A204.1 (cell line): ENCODE measurements around the gene PFN3.

Experiments used
- FAIRE-seq: peaks from 2 replicates; lab custom pipeline; 2012; peaks lifted over from hg19 to GRCh38; lab: Jason Lieb, UNC

Gene PFN3

DNA sequence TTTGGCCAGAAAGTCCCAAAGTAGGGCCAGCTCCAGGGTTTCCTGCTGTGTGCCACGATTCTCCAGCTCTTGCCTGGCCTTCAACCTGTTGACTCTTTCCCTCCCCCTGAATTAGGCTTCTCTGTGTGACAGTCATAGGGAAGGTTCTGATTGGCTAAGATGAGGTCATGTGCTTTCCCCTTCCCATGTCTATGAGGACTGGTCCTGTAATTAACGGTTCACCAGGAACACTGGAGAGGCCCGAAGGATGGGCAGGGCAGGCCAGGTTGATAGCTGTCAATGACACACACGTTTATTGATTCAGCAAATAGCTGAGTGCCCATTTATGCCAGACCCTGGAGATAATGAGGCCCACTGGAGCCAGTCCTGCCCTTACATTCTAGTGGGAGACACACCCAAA is 37.2 kb upstream of the PFN3 start:
- no peak for FAIRE-seq

GRCh38 chr5:177435847-177436536 is 35.5 kb upstream of the PFN3 start:
- FAIRE-seq = no peak

DNA sequence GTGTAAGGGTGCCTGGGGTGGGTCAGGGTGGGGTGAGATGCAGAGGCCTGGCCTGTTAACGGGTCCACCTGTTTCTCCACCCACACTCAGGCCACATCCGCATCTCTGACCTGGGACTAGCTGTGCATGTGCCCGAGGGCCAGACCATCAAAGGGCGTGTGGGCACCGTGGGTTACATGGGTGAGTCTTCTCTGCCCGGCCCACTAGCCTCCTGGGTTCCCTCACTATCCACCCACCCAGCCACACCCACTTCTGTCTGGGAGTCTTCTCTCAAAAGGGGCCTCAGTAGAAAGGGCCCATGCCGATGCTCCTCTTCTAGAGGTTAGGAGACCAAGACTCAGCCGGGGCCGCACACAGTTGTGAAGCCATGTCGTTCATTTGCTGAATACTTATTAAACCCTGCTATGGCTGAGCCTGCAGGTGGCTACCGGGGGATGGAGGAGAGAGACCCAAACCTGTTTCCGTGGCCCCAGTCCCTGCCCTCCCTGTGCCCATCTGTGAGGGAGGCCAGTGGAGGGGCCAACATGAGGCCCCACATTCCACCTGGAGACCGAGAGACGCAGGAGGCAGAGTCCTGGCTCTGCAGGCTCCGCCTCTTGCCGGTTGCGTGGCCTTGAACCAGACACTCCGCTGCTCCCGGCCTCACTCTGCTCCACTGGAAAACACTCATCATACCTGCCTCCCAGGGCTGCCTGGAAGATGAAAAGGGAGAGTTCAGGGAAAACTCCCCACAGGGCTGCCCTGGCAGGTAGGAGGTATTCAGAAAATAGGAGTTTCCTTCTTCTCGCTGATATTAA is 34.7 kb upstream of the PFN3 start:
- FAIRE-seq = no peak

- FAIRE-seq = no peak
These were observed 34.0 kb upstream of the PFN3 start for GRCh38 chr5:177434437-177434836.

- no peak for FAIRE-seq
These were observed 33.3 kb upstream of the PFN3 start for GRCh38 chr5:177433658-177434217.

- FAIRE-seq = no peak
These were observed 32.6 kb upstream of the PFN3 start for GRCh38 chr5:177432839-177433657.

- no peak for FAIRE-seq
These were observed 31.8 kb upstream of the PFN3 start for GRCh38 chr5:177432143-177432838.

DNA sequence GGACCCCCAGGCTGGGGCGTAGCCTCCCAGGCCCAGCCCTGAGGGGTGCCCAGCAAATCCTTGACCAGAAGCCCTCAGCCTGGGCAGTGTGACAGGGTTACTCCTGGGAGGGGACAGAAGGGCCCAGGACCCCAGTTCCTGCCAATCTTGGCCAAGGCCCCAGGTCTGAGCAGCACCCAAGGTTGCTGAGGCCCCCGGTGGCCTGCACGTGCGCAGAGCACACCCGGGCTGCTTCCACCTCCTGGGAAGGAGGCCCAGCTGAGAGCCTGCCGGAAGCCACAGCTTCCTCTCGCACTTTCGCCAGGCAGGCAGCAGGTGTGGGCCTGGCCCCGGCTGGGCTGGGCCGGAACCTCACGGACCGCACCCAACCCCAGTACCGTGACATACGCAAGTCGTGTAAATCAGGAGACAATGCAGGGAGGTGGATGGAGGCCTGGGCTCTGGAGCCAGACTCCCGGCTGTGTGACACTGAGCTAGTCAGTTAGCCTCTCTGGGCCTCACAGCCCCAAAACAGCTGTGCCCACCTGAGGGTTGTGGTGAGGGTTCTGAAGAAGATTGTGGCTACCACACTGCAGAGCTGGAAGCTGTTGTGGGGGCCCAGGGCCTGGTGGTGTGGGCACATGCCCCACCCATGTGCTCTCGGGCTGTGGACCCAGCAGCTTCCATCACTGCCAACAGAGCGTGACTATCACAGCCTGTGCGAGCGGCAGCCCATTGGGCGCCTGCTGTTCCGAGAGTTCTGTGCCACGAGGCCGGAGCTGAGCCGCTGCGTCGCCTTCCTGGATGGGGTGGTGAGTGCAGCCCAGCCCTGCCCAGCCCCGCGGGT is 31.1 kb upstream of the PFN3 start:
- FAIRE-seq = no peak

GRCh38 chr5:177430972-177431316 is 30.5 kb upstream of the PFN3 start:
- FAIRE-seq = no peak

DNA sequence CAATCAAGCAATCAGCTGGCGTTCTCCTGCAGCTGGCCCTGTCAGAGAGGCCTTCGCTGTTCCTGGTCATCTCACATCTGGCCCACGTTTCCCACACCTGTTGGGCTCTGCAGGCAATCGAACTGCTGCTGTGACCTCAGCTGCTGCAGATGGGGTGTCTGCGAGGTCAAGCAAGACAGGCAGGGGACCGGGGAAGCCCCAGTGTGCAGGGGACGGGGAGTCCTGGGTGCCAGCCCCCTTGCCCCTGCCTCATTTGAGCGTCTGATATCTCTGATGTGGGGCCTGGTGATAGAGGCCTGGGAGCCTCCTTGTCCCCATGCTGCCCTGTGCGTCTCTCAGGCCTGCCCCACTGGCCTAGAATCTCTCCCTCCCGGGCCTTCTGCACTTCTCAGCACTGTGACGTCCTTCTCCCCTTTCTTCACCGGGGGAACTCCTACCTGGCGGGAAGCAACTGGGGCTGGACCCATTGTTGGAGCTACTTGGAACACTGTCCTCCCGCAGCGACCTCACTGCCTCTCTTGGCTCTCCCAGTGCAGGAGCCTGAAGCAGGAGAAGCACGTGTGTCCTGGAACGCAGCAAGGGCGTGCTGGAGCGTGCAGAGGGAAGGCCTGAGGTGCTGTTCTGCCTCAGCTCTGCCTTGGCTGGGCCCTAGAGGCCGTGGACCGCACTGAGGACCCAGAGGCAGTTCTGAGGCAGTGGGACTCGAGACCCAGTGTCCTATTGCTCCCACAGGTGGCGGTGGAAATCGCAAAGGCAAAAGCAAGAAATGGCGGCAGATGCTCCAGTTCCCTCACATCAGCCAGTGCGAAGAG is 29.9 kb upstream of the PFN3 start:
- FAIRE-seq = no peak

- no peak for FAIRE-seq
These were observed 29.0 kb upstream of the PFN3 start for GRCh38 chr5:177429248-177430040.

DNA sequence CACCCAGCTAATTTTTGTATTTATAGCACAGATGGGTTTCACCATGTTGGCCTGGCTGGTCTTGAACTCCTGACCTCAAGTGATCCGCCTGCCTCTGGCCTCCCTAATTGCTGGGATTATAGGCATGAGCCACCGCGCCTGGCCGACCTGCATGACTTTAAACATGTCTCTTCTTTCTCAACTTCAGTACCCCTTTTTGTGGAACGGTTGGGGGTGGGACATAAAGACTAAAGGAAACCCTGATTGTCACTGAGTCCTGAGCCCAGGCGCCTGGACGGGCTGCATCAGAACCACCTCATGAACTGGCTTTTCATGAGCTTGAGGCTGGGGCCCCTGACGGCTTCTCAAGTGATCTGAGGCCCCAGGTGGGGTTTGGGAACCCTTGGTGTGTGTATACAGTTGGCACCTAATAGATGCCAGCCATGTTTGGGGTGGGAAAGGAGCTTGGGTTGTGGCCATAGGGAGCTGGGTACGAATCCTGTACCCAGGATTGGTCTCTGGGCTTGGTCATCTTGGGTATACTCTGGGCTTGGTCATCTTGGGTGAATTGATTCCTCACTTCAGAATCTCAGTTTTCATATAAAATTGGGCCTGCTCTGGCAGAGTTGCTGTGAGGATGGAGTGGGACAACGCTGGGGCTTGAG is 28.2 kb upstream of the PFN3 start:
- no peak for FAIRE-seq

GRCh38 chr5:177427919-177428573 is 27.6 kb upstream of the PFN3 start:
- no peak for FAIRE-seq

GRCh38 chr5:177427211-177427822 is 26.9 kb upstream of the PFN3 start:
- no peak for FAIRE-seq

- no peak for FAIRE-seq
These were observed 26.2 kb upstream of the PFN3 start, which contains the start of gene GRK6 for GRCh38 chr5:177426566-177427210. GRK6 (plus strand) TSS chr5:177426676; CDS start chr5:177426846, 170 bp downstream.

DNA sequence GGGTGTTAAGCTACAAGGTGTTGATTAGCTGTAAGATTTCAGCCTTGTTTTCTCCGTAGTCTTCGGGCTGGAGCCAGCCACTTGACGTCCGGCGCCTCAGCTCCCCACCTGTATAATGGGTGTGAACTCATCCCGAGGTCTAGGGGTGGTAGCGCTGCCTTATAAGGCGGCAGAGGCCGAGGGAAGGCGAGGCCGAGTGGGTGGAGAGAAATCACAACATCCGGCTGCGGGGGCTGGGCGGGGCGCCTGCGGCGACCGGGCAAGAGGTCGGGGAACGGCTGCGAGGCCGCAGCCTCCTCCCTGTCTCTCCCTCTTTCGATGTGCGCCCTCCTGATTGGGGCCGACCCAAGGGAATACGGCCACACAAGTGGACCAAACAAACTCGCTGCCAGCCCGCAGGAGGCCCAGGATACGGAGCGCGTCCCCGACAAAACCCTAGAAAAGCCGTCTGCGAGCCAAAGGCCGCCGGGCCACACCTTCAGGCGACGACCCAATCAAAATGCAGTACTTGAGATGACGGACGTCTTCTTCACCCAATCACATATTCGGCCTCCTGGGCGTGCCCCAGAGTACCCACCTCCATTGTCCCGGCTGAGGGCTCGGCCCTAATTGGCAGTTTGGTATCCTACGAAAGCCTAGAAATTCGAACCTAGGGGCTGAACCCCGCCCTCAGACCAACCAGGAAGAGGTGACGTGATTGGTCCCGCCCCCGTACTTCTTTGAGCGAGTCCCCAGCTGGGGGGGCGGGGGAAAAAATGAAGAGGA is 25.5 kb upstream of the PFN3 start:
- peak; percentile 99 for FAIRE-seq
